HG03135 (cell line): ENCODE data around the gene STEAP1B.
"Not testable (repeated sequence)": the region's sequence is repeated elsewhere in the genome, so short reads cannot be mapped to it uniquely, and the experiment has no call there.

Experiments
- ATAC-seq: cut with Tn5 transposase; IDR thresholded peaks from one replicate; pipeline ENCODE4 v1.9.1; 2021; ENCODE audit warnings: mild to moderate bottlenecking, moderate library complexity; ENCODE audit not compliant: unreplicated experiment

Gene STEAP1B

GRCh38 chr7:22499888-22500689 lies at the start of gene STEAP1B:
STEAP1B (minus strand) TSS chr7:22500188; CDS start chr7:22494855, 5,333 bp downstream.
- peak; percentile 95 for ATAC-seq

- ATAC-seq: no peak
Observed at GRCh38 chr7:22549051-22549450, 49.1 kb upstream of the STEAP1B start.

GRCh38 chr7:22548313-22548712 lies 48.3 kb upstream of the STEAP1B start:
- ATAC-seq: no peak

GRCh38 chr7:22546769-22547168 lies 46.8 kb upstream of the STEAP1B start:
- ATAC-seq: no peak

GRCh38 chr7:22545529-22545928 lies 45.5 kb upstream of the STEAP1B start:
- ATAC-seq: no peak

GRCh38 chr7:22544245-22544644 lies 44.3 kb upstream of the STEAP1B start:
- no peak for ATAC-seq

GRCh38 chr7:22543169-22543568 lies 43.2 kb upstream of the STEAP1B start:
- no peak for ATAC-seq

GRCh38 chr7:22542669-22543068 lies 42.7 kb upstream of the STEAP1B start:
- ATAC-seq: no peak

GRCh38 chr7:22542254-22542653 lies 42.3 kb upstream of the STEAP1B start:
- ATAC-seq: no peak

- no peak for ATAC-seq
Observed at GRCh38 chr7:22541789-22542188, 41.8 kb upstream of the STEAP1B start.

GRCh38 chr7:22528537-22528936 lies 28.5 kb upstream of the STEAP1B start:
- not testable (repeated sequence) for ATAC-seq

GRCh38 chr7:22524353-22524947 lies 24.5 kb upstream of the STEAP1B start:
- ATAC-seq: not testable (repeated sequence)

- ATAC-seq: not testable (repeated sequence)
Observed at GRCh38 chr7:22523478-22524352, 23.7 kb upstream of the STEAP1B start.

- ATAC-seq: not testable (repeated sequence)
Observed at GRCh38 chr7:22519560-22519959, 19.6 kb upstream of the STEAP1B start.

- ATAC-seq: not testable (repeated sequence)
Observed at GRCh38 chr7:22516950-22517349, 17.0 kb upstream of the STEAP1B start.

GRCh38 chr7:22514963-22515362 lies 15.0 kb upstream of the STEAP1B start:
- not testable (repeated sequence) for ATAC-seq

GRCh38 chr7:22507320-22507719 lies 7.3 kb upstream of the STEAP1B start:
- ATAC-seq: not testable (repeated sequence)

- ATAC-seq: not testable (repeated sequence)
Observed at GRCh38 chr7:22506316-22507020, 6.5 kb upstream of the STEAP1B start.

GRCh38 chr7:22504519-22504918 lies 4.5 kb upstream of the STEAP1B start:
- not testable (repeated sequence) for ATAC-seq

- ATAC-seq: not testable (repeated sequence)
Observed at GRCh38 chr7:22502104-22502503, 2.1 kb upstream of the STEAP1B start.

- not testable (repeated sequence) for ATAC-seq
Observed at GRCh38 chr7:22501336-22501735, 1.3 kb upstream of the STEAP1B start.
